Right atrium auricular region (tissue), 2 donors: ENCODE data around the gene ABCF2. TPM values are rescaled to one million over a fixed set of nuclear protein-coding genes. Genes with fewer than 3 reads are reported as not detected.

Experiments used
- DNase-seq: peaks from one replicate; pipeline ENCODE4 v3.0.0-alpha.2; 2019; ENCODE audit warnings: low spot score
- H3K27ac ChIP-seq, 2 donors: fragments of 200-600 bp; sonication (generic); 1 replicate in 1 of 2; 2 replicates in 1 of 2; pipeline ENCODE4 v1.5.1; 2016 to 2019
- H3K27me3 ChIP-seq, 2 donors: fragments of 200-600 bp; sonication (generic); one replicate each; pipeline versions ENCODE4 v1.5.1 to v1.6.0; 2017 to 2019
- H3K36me3 ChIP-seq: fragments of 200-600 bp; sonication (generic); one replicate; pipeline ENCODE4 v1.5.1; 2016
- H3K4me1 ChIP-seq, 2 donors: fragments of 200-600 bp; sonication (generic); one replicate each; pipeline versions ENCODE4 v1.5.1 to v1.6.0; 2017 to 2019
- H3K4me3 ChIP-seq, 2 donors: fragments of 200-600 bp; sonication (generic); 1 replicate in 1 of 2; 2 replicates in 1 of 2; pipeline ENCODE4 v1.5.1; 2017 to 2019; ENCODE audit warnings: mild to moderate bottlenecking in 1 of 2, moderate library complexity in 1 of 2
- H3K9me3 ChIP-seq, 2 donors: fragments of 200-600 bp; sonication (generic); one replicate each; pipeline ENCODE4 v1.5.1; 2019
- total RNA-seq, 2 donors: library from RNA; depleted of rRNA; stranded (reverse); fragments of >200 nt; gene quantifications; one replicate each; pipeline ENCODE4 v1.1.0, GENCODE V29; 2016
- TF ChIP-seq, protein P1 (sequence below), 2 donors: fragments of 200-600 bp; sonication (generic); IDR thresholded peaks; one replicate each; pipeline ENCODE4 v1.5.1; 2019; ENCODE audit warnings: antibody characterized with exemption in 2 of 2

ABCF2 gene
- total RNA-seq, 2 donors from 2014 or later, result 29.7 to 38.6 TPM

DNA sequence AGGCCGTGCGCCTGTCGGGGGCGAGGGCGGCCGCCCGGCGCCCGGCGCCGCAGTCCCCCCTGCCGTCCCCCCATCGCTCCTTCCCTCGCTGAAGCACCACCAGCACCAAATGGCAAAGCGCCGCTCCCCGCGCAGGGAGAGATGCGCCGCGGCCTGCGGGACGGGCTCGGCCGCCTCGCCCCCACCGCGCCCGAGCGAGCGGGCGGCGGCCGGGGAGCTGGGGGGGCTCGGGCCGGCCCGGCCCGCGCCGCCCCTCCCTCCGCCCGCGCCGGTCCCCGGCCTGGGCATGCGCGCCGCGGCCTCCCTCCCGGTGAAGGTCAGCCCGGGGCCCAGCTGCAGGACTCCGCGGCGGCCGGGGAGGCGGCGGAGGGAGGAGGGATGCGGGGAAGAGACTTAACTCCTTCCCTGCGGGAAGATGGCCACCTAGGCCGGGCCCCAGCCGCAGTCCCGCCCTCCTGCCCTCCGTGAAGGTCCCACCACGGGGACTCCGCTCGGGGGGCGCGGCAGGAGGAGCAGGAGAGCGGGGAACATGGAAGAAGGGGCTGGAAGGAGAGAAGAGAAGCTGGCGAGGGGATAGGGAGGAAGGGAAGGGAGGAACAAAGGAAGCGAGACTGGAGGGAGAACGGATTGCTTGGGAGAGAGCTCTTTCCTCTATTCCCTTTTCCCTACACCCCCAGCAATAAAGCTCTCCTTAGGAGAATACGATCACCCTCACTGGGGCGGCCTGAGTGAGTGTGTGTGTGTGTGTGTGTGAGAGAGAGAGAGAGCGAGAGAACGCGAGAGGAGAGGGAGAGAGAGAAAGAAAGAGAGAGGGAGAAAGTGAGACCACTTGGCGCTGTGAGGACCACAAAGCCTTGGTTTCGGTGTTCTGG is 24.9 kb upstream of the ABCF2 start:
- Histone ChIP-seq H3K4me1 (peaks cover 0 to 68% of the 10 kb centered on the region in 2 donors), H3K4me3 (peak overlapping the region; percentile 55 to 69), H3K9me3 (no peaks in the 10 kb centered on the region), H3K36me3 (no peaks in the 10 kb centered on the region), H3K27me3 (no peaks in the 10 kb centered on the region), H3K27ac (peak overlapping the region; percentile 89 to 97)
- TF ChIP-seq, protein P1, sequence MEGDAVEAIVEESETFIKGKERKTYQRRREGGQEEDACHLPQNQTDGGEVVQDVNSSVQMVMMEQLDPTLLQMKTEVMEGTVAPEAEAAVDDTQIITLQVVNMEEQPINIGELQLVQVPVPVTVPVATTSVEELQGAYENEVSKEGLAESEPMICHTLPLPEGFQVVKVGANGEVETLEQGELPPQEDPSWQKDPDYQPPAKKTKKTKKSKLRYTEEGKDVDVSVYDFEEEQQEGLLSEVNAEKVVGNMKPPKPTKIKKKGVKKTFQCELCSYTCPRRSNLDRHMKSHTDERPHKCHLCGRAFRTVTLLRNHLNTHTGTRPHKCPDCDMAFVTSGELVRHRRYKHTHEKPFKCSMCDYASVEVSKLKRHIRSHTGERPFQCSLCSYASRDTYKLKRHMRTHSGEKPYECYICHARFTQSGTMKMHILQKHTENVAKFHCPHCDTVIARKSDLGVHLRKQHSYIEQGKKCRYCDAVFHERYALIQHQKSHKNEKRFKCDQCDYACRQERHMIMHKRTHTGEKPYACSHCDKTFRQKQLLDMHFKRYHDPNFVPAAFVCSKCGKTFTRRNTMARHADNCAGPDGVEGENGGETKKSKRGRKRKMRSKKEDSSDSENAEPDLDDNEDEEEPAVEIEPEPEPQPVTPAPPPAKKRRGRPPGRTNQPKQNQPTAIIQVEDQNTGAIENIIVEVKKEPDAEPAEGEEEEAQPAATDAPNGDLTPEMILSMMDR (IDR thresholded peaks at IDR 0.05), result peak in 1 of 2 donors; percentile 5
- DNase-seq, result no peak

DNA sequence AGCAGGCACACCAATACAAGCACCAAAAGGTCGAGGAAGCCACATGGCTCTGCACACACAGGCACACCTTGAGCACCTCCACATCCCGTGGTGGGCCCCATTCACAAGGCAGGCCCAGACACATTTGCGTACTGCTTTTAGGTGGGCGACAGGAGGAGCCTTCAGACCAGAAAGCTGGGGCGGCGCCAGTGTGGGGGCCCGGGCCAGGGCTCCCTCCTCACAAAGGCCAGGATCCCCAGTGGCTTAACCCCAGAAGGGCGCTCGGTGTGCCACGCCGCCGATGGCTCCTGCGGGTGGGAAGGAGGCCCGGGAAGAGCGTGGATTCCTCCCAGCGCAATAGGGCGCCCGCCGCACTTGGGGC is 24.3 kb upstream of the ABCF2 start:
- TF ChIP-seq, protein P1 (IDR thresholded peaks at IDR 0.05), result peak in 1 of 2 donors; percentile 13
- Histone ChIP-seq H3K36me3 (no peaks in the 10 kb centered on the region), H3K9me3 (no peaks in the 10 kb centered on the region), H3K27ac (peak overlapping the region; percentile 89 to 97), H3K27me3 (no peaks in the 10 kb centered on the region), H3K4me1 (peaks cover 0 to 74% of the 10 kb centered on the region in 2 donors), H3K4me3 (peak overlapping the region; percentile 55 to 69)
- no peak for DNase-seq

DNA sequence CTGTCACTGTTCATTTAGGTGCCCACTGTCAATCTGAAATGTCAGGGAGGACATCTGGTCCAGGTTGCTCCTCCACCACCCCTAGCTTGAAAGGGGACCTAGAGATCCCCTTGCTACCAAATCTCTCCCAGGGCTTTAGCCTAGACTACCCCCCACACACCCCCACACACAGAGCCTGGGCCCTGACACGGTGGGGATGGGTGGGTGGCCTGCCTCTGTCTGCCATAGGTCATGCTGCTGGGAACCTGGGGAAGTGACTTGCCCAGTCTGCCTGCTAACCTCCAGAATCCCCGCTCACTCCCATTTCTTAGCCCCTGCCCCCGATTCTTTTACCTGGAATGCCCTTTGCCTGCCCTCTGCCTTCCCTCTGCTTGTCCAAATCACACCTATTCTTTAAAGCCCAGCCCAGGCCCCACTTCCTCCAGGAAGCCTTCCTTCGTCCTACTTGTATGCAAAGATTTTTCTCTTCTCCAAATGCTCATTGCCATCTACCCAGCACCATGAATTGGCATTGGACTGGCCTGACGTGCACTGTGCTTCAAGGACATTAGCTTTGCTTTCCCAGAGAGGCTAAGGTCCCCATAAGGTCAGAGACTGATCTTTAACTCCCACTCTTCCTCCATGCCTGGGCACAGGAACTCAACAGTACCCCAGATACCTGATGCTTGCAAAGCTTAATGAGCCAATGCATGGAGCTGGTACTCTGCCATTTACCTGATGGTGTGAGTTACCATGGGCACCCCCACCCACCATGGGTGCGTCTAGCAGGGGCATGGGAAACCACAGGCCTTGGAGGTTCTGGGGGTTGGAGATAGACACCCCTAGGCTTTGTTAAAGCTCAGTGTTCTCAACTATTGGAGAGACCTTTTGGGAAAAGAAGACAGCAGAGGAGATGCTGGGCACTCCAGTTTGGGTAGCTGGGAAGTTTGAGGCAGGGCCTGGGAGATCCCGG is 23.5 kb upstream of the ABCF2 start:
- TF ChIP-seq, protein P1 (IDR thresholded peaks at IDR 0.05), result no peak
- no peak for DNase-seq
- Histone ChIP-seq H3K9me3 (no peaks in the 10 kb centered on the region), H3K4me3 (peak overlapping the region in 1 of 2 donors; percentile 79), H3K4me1 (peaks cover 0 to 82% of the 10 kb centered on the region in 2 donors), H3K36me3 (no peaks in the 10 kb centered on the region), H3K27me3 (no peaks in the 10 kb centered on the region), H3K27ac (peak overlapping the region; percentile 89 to 97)

DNA sequence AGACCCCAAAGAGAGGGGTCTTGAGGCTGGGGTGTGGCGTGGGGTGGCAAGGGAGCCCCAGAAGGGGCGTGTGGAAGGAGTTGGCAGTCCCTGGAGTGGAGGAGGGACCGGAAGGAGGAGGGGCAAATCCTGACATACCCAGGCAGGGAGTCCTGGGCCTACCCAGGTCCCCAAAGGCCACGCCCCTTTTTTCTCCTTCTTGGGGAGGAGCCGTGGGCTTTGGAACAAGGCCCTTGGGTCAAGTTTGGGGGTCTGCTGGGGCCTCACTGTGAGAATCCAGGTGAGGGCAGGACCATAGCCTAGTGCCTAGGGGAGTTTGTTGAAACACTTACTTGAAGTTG is 22.7 kb upstream of the ABCF2 start:
- Histone ChIP-seq H3K9me3 (no peaks in the 10 kb centered on the region), H3K27me3 (peaks cover 0 to under 1% of the 10 kb centered on the region in 2 donors), H3K4me3 (peak overlapping the region; percentile 79 to 80), H3K4me1 (peaks cover 0 to 83% of the 10 kb centered on the region in 2 donors), H3K36me3 (no peaks in the 10 kb centered on the region), H3K27ac (peak overlapping the region; percentile 89 to 97)
- TF ChIP-seq, protein P1 (IDR thresholded peaks at IDR 0.05), result no peak
- DNase-seq, result no peak

DNA sequence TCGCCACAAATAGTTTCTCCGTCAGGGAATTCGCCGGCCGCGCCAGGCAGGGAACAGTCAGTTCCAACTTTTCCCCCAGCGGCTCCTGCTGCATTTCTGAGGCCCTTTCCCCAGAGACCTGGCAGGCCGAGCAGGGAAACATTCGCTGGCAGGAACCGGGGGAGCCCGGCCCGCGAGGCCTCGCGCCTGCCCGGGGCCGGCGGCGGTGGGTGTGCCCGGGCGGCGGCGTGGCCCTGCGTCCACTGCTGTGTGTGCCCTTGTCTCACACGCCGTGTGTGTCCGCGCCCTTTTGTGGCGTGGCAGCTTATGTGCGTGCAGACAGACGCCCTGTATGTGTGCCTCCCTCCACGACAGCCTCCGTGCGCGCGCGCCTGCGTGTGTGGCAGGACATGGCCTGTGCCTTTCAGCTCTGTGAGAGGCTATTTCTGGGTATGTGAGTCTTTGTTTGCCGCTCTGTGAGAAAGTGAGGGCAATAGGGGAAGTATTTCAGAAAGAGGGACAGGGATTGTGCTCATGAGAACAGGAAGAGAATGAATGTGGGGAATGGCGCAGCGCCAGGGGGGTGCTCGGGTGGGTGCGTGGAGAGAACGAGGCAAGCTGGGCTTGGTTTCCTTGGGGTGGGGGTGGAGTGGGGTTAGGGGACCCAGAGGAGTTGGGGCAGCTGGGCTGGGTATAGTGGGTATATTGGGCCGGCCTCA is 22.2 kb upstream of the ABCF2 start:
- Histone ChIP-seq H3K27me3 (peaks cover 0 to 3% of the 10 kb centered on the region in 2 donors), H3K4me1 (peaks cover 0 to 83% of the 10 kb centered on the region in 2 donors), H3K4me3 (peak overlapping the region; percentile 79 to 80), H3K36me3 (no peaks in the 10 kb centered on the region), H3K27ac (peak overlapping the region; percentile 89 to 97), H3K9me3 (no peaks in the 10 kb centered on the region)
- TF ChIP-seq, protein P1 (IDR thresholded peaks at IDR 0.05), result no peak
- peak; percentile 81 for DNase-seq
